KBM-7 (cell line): ENCODE results near the gene TEX19.
"Not testable (repeated sequence)": the region's sequence is repeated elsewhere in the genome, so short reads cannot be mapped to it uniquely, and the experiment has no call there.

Experiments
- DNase-seq: peaks from one replicate; pipeline ENCODE4 v3.0.0-alpha.2; 2015
- in situ Hi-C: fragments of 300-500 bp; cut with MboI; formaldehyde crosslinking; loops from 2 replicates; pipeline ENCODE4 v1.14.3; 2020; ENCODE audit warnings: low sequenced_read_pairs, low pct_unique_long_range_greater_than_20kb, mixed read lengths

The TEX19 gene

GRCh38 chr17:82371333-82372248 is 12.5 kb downstream of the TEX19 start, which contains the start of gene UTS2R:
Gene UTS2R, plus strand, starts transcription at chr17:82371765. Its CDS starts 2,560 bp downstream, at chr17:82374325.
- no peak for DNase-seq
- in situ Hi-C loops = no loop called here

- peak; percentile 63 for DNase-seq
- in situ Hi-C loops = no loop called here
Measured at GRCh38 chr17:82372249-82373071, 13.4 kb downstream of the TEX19 start.

DNA sequence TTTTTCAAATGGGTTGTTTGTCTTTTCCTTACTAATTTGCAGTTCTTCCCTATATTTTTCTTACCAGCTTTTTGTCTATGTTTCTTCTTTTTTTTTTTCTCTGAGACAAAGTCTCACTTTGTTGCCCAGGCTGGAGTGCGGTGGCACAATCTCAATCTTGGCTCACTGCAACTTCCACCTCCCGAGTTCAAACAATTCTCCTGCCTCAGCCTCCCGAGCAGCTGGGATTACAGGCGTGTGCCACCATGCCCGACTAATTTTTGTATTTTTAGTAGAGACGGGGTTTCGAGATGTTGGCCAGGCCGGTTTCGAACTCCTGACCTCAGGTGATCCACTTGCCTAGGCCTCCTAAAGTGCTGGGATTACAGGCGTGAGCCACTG is 14.0 kb downstream of the TEX19 start:
- DNase-seq, in situ Hi-C loops: not testable (repeated sequence)

DNA sequence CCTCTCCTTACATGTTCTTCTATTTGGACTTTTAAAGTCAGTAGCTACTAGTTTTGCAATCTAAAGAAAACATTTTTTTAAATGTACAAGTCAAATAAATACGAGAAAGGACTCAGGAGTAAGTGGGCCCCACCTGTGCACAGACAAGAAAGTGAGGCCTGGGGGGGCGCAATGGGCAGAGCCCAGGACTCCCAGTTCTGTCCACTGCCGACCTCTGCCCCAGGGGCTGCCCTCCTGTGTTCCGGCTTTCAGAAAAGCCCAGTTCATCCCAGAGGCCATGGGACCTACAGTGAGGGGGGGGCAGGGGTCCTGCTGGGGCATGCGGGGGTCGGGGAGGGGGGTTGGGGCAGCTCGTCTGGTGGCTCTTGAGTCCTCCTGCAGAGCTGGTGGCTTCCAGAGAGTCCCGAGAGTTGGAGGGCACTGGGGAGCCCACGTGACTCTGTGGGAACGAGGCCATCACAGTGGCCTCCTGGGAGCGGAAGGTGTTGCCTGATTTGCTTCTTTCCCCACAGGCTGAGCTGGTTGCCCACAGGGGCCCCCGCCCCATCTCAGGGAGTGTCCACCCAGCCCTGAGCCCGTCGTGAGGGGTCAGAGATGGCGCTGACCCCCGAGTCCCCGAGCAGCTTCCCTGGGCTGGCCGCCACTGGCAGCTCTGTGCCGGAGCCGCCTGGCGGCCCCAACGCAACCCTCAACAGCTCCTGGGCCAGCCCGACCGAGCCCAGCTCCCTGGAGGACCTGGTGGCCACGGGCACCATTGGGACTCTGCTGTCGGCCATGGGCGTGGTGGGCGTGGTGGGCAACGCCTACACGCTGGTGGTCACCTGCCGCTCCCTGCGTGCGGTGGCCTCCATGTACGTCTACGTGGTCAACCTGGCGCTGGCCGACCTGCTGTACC is 14.9 kb downstream of the TEX19 start:
- in situ Hi-C loops = no loop called here
- DNase-seq = no peak

- in situ Hi-C loops = no loop called here
- DNase-seq = no peak
Measured at GRCh38 chr17:82374626-82375331, 15.7 kb downstream of the TEX19 start.

DNA sequence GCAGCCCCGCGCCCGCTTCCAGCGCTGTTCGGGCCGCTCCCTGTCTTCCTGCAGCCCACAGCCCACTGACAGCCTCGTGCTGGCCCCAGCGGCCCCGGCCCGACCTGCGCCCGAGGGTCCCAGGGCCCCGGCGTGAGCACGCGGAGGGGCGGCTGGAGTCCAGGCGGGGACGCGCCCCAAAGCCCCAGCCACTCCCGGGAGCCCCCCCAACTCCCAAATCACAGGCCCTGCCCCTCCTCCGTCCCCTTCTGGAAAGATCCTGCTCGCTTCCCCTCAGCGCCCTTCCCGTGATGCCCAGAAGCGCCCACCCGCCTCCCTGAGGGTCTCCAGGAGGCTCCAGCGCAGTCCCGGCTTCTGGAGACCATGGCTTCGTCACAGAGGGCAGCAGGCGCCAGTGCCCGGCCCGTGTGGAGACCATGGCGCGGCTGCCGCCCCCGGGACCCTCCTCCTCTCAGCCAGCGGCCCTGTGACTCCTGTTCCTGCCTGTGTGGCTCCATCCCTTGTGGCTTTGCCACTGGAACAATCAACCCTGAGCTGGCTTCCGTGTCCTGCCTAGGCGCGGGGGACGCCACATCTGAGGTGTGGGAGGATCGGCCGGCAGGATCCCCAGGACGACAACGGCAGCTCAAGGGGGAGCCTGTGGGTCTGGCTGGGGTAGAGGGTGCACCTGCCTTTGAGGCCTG is 16.5 kb downstream of the TEX19 start:
- no peak for DNase-seq
- in situ Hi-C loops = no loop called here

- in situ Hi-C loops = no loop called here
Measured at GRCh38 chr17:82376042-82376730, 17.1 kb downstream of the TEX19 start.

GRCh38 chr17:82377294-82377693 is 18.2 kb downstream of the TEX19 start:
- DNase-seq, in situ Hi-C loops: not testable (repeated sequence)

More at GRCh38 chr17:82376042-82376730, 17.1 kb downstream of the TEX19 start:
- no peak for DNase-seq

- in situ Hi-C loops = no loop called here
- DNase-seq = no peak
Measured at GRCh38 chr17:82377924-82378740, 19.1 kb downstream of the TEX19 start.

- no peak for DNase-seq
- in situ Hi-C loops = no loop called here
Measured at GRCh38 chr17:82378741-82379021, 19.6 kb downstream of the TEX19 start.

GRCh38 chr17:82380860-82381702 is 22.0 kb downstream of the TEX19 start:
- DNase-seq = no peak
- in situ Hi-C loops = no loop called here

DNA sequence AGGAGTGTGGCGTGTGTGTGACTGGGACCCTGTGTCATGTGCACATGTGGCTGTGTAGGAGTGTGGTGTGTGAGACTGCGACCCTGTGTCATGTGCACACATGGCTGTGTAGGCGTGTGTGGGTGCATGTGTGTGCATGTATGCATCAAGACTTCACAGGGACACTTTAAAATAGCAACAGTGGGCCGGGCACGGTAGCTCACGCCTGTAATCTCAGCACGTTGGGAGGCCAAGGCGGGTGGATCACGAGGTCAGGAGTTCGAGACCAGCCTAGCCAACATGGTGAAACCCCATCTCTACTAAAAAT is 22.6 kb downstream of the TEX19 start:
- DNase-seq, in situ Hi-C loops: not testable (repeated sequence)

DNA sequence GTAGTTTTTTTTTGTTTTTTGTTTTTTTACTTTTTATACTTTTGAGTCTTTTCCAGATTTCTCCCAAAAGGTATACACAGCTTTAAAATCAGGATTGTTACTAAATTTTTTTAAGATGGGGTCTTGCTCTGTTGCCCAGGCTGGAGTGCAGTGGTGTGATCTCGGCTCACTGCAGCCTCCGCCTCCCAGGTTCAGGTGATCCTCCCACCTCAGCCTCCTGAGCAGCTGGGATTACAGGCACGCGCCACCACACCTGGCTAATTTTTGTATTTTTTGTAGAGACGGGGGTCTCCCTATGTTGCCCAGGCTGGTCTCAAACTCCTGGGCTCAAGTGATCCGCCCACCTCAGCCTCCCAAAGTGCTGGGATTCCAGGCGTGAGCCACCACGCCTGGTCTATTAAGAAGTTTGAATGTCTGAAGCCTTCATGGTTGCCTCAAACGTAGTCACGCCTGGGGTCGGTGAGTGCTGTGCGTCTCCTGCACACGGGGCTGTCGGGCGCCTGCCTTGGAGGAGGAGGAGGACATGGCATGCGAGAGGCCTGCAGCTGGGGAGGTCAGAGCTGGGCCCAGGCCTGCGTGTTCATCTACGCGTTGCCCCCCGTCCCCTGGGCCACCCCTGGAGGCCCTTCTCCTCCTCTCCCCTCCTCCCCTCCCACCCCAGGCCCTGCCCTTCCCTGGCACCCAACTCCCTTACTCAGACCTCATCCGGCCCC is 23.3 kb downstream of the TEX19 start:
- in situ Hi-C loops, DNase-seq: not testable (repeated sequence)

- in situ Hi-C loops = no loop called here
Measured at GRCh38 chr17:82382933-82383255, 23.8 kb downstream of the TEX19 start.

GRCh38 chr17:82383411-82383810 is 24.4 kb downstream of the TEX19 start:
- no peak for DNase-seq
- in situ Hi-C loops = no loop called here

More at GRCh38 chr17:82382933-82383255, 23.8 kb downstream of the TEX19 start:
- DNase-seq = no peak
